B cell (primary cell): ENCODE measurements around the gene OVCH1. TPM values are rescaled to one million over a fixed set of nuclear protein-coding genes. Genes with fewer than 3 reads are reported as not detected.
"Not testable (repeated sequence)": the region's sequence is repeated elsewhere in the genome, so short reads cannot be mapped to it uniquely, and the experiment has no call there.

Experiments
- ATAC-seq: fragments of 200-7000 bp; cut with Tn5 transposase; one replicate; pipeline ENCODE4 v1.10.0; 2021; ENCODE audit warnings: low read depth, mild to moderate bottlenecking, moderate number of reproducible peaks, moderate library complexity
- CTCF ChIA-PET: fragments of 350-600 bp; sonication (Branson Sonifier 250); formaldehyde crosslinking; loops from one replicate; lab custom pipeline; 2021; ENCODE audit warnings: antibody characterized with exemption, inconsistent platforms; lab: Charles Lee
- POLR2A ChIA-PET: fragments of 350-600 bp; sonication (Branson Sonifier 250); formaldehyde crosslinking; loops from one replicate; lab custom pipeline; 2021; ENCODE audit warnings: antibody characterized with exemption; lab: Charles Lee
- DNase-seq: peaks from one replicate; pipeline ENCODE4 v3.0.0; 2013
- H2AFZ ChIP-seq: 2 replicates; pipeline ENCODE4 v1.6.1; 2012; ENCODE audit warnings: mild to moderate bottlenecking, low read depth, low read length; ENCODE audit not compliant: insufficient read depth, poor library complexity, severe bottlenecking
- H3K27ac ChIP-seq, 2 donors: 1 replicate in 1 of 2; 2 replicates in 1 of 2; pipeline ENCODE4 v1.5.1; 2012 to 2013; ENCODE audit warnings: low read length in 2 of 2, mild to moderate bottlenecking in 2 of 2, moderate library complexity in 1 of 2
- H3K27me3 ChIP-seq, 4 experiments: fragments of 200-600 bp in 1 of 4; sonication (generic) in 1 of 4; replicated peaks in 1 of 4; 1 replicate in 2 of 4; 2 replicates in 2 of 4; pipeline versions ENCODE4 v1.6.1 to v1.7.0; 2013 to 2016; ENCODE audit warnings: low read length in 3 of 4, mild to moderate bottlenecking in 2 of 4, mixed read lengths in 1 of 4, moderate library complexity in 1 of 4; ENCODE audit not compliant: insufficient read depth in 4 of 4, control insufficient read depth in 3 of 4; ENCODE audit errors: control extremely low read depth in 1 of 4
- H3K36me3 ChIP-seq, 2 experiments: replicated peaks in 1 of 2; 1 replicate in 1 of 2; 2 replicates in 1 of 2; pipeline versions ENCODE4 v1.6.1 to v1.7.1; 2013; ENCODE audit warnings: low read length in 1 of 2; ENCODE audit not compliant: insufficient read depth in 2 of 2, control insufficient read depth in 1 of 2; ENCODE audit errors: control extremely low read depth in 1 of 2, extremely low read depth in 1 of 2
- H3K4me1 ChIP-seq, 2 donors: fragments of 200-600 bp in 1 of 2; sonication (generic) in 1 of 2; 1 replicate in 1 of 2; 2 replicates in 1 of 2; pipeline versions ENCODE4 v1.5.1 to v1.6.1; 2013 to 2017; ENCODE audit warnings: low read length in 2 of 2; ENCODE audit not compliant: control insufficient read depth in 2 of 2, insufficient read depth in 2 of 2
- H3K4me2 ChIP-seq: replicated peaks from 2 replicates; pipeline ENCODE3; 2012; ENCODE audit warnings: mild to moderate bottlenecking, low read depth, low read length; ENCODE audit not compliant: poor library complexity, severe bottlenecking
- H3K4me3 ChIP-seq, 5 experiments: fragments of 200-600 bp in 1 of 5; sonication (generic) in 1 of 5; 1 replicate in 3 of 5; 2 replicates in 2 of 5; pipeline versions ENCODE4 v1.5.1 to v1.7.0; 2011 to 2016; ENCODE audit warnings: low read length in 4 of 5, mild to moderate bottlenecking in 4 of 5, low read depth in 2 of 5, control low read depth in 1 of 5, moderate library complexity in 1 of 5; ENCODE audit not compliant: insufficient read depth in 1 of 5; ENCODE audit errors: control extremely low read depth in 1 of 5, extremely low read depth in 1 of 5
- H3K79me2 ChIP-seq: fragments of 200-600 bp; sonication (generic); one replicate; pipeline ENCODE4 v1.6.0; 2016; ENCODE audit warnings: low read length; ENCODE audit not compliant: control insufficient read depth, insufficient read depth
- H3K9ac ChIP-seq: fragments of 200-600 bp; sonication (generic); 2 replicates; pipeline ENCODE4 v1.6.1; 2017; ENCODE audit warnings: mild to moderate bottlenecking, low read length, moderate library complexity
- H3K9me3 ChIP-seq, 3 donors: one replicate each; pipeline versions ENCODE4 v1.6.1 to v1.7.1; 2013; ENCODE audit warnings: low read length in 2 of 3; ENCODE audit not compliant: control insufficient read depth in 2 of 3, insufficient read depth in 1 of 3; ENCODE audit errors: control extremely low read depth in 1 of 3
- H4K20me1 ChIP-seq: 2 replicates; pipeline ENCODE4 v1.6.0; 2012; ENCODE audit warnings: mild to moderate bottlenecking, low read length; ENCODE audit not compliant: insufficient read depth, control insufficient read depth, poor library complexity, severe bottlenecking
- H3K27ac Mint-ChIP-seq: one replicate; pipeline ENCODE4 v1.8.0; 2021; ENCODE audit warnings: mixed read lengths
- H3K27me3 Mint-ChIP-seq: one replicate; pipeline ENCODE4 v1.8.0; 2021; ENCODE audit warnings: mixed read lengths
- H3K4me1 Mint-ChIP-seq: one replicate; pipeline ENCODE4 v1.8.0; 2021; ENCODE audit warnings: mixed read lengths
- H3K4me3 Mint-ChIP-seq: one replicate; pipeline ENCODE4 v1.8.0; 2021; ENCODE audit warnings: mixed read lengths
- H3K9me3 Mint-ChIP-seq: one replicate; pipeline ENCODE4 v1.8.0; 2022; ENCODE audit warnings: mixed read lengths; ENCODE audit not compliant: insufficient read depth
- EZH2 ChIP-seq: IDR thresholded peaks from 2 replicates; pipeline ENCODE4 v1.6.1; 2012; ENCODE audit warnings: borderline replicate concordance, low read depth, mild to moderate bottlenecking, moderate library complexity, low read length; ENCODE audit not compliant: insufficient read depth, poor library complexity, severe bottlenecking
- WGBS: methylation state at CpG from one replicate; pipeline ENCODE4 v1.1.5; 2013; ENCODE audit warnings: missing lambda C conversion rate; ENCODE audit not compliant: insufficient coverage; 5-methylcytosine and 5-hydroxymethylcytosine counted together
- intact Hi-C: fragments of 100-400 bp; cut with micrococcal nuclease; formaldehyde crosslinking; loops from one replicate; pipeline ENCODE4 v1.10.0; 2022
- polyA plus RNA-seq: library from polyadenylated mRNA; depleted of rRNA; stranded (reverse); fragments of >200 nt; gene quantifications from 2 replicates; pipeline ENCODE4 v1.2.3, GENCODE V29; 2012
- total RNA-seq, 2 donors: library from RNA; stranded (reverse); fragments of 120-200 nt in 1 of 2; gene quantifications; 1 replicate in 1 of 2; 2 replicates in 1 of 2; pipeline versions ENCODE4 v1.2.3 to v1.2.4, GENCODE V29; 2013 to 2022
- TF ChIP-seq, protein P1 (sequence below): fragments of 200-600 bp; IDR thresholded peaks from one replicate; pipeline ENCODE4 v1.8.0; 2022; ENCODE audit warnings: antibody characterized with exemption, mild to moderate bottlenecking

OVCH1 gene
- total and polyA plus RNA-seq, 2 donors (not counting 1 experiment from before 2014, with no cell fraction given): not detected

DNA sequence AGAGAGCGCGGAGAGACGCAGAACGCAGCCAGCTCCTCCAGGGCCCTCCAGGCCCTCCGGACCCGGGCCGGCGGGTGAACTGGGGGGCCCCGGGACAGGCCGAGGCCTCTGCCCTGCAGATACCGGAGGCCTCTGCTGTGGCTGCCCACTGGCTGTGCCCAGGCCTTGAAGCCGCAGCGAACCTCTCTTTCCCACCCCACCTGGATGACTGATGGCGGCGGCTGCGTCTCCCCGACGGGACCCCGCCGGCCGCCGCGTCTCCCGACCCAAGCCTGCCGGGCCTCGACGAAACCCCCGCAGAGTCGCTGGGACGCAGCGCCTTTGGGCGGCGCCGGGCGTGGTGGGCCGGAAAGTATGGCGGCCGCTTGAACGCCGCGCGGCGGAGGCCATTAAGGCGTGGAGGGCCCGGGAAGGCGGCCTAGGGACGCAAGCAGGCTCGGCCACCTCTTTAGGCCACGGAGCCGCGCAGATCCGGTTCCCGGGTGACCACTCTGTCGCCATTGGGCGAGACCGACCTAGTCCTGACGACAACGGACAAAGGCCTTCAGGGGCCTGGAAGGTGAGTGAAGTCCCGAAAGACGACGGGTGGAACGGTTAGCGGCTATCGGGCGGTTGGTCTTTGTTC is 108.1 kb downstream of the OVCH1 start:
- H3K9me3 ChIP-seq: no peaks in the 10 kb centered on the region
- no peaks in the 10 kb centered on the region for H3K4me1 ChIP-seq
- H4K20me1 ChIP-seq: no peaks in the 10 kb centered on the region
- no peak overlapping the region for H3K4me2 ChIP-seq
- TF ChIP-seq, protein P1, sequence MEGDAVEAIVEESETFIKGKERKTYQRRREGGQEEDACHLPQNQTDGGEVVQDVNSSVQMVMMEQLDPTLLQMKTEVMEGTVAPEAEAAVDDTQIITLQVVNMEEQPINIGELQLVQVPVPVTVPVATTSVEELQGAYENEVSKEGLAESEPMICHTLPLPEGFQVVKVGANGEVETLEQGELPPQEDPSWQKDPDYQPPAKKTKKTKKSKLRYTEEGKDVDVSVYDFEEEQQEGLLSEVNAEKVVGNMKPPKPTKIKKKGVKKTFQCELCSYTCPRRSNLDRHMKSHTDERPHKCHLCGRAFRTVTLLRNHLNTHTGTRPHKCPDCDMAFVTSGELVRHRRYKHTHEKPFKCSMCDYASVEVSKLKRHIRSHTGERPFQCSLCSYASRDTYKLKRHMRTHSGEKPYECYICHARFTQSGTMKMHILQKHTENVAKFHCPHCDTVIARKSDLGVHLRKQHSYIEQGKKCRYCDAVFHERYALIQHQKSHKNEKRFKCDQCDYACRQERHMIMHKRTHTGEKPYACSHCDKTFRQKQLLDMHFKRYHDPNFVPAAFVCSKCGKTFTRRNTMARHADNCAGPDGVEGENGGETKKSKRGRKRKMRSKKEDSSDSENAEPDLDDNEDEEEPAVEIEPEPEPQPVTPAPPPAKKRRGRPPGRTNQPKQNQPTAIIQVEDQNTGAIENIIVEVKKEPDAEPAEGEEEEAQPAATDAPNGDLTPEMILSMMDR: no peak
- no peak for TF ChIP-seq EZH2
- DNase-seq (peak; percentile 10), ATAC-seq (peak; percentile 24)
- H3K4me3 Mint-ChIP-seq: no peak overlapping the region
- H3K36me3 ChIP-seq: no peaks in the 10 kb centered on the region
- peak overlapping the region in 1 of 2 donors; percentile 69 for H3K27ac ChIP-seq
- no peaks in the 10 kb centered on the region for H3K79me2 ChIP-seq
- POLR2A ChIA-PET: no interaction called here
- no peak overlapping the region for H2AFZ ChIP-seq
- H3K27me3 ChIP-seq: no peaks in the 10 kb centered on the region
- CTCF ChIA-PET: no interaction called here
- WGBS: 94% methylated on average over 59 of the region's 65 CpGs
- H3K9me3 Mint-ChIP-seq: no peaks in the 10 kb centered on the region
- no peak overlapping the region for H3K27ac Mint-ChIP-seq
- intact Hi-C loops: no loop called here
- peak overlapping the region in 1 of 5 experiments; percentile 27 for H3K4me3 ChIP-seq
- H3K27me3 Mint-ChIP-seq: peaks cover 13% of the 10 kb centered on the region
- no peaks in the 10 kb centered on the region for H3K4me1 Mint-ChIP-seq
- no peak overlapping the region for H3K9ac ChIP-seq

DNA sequence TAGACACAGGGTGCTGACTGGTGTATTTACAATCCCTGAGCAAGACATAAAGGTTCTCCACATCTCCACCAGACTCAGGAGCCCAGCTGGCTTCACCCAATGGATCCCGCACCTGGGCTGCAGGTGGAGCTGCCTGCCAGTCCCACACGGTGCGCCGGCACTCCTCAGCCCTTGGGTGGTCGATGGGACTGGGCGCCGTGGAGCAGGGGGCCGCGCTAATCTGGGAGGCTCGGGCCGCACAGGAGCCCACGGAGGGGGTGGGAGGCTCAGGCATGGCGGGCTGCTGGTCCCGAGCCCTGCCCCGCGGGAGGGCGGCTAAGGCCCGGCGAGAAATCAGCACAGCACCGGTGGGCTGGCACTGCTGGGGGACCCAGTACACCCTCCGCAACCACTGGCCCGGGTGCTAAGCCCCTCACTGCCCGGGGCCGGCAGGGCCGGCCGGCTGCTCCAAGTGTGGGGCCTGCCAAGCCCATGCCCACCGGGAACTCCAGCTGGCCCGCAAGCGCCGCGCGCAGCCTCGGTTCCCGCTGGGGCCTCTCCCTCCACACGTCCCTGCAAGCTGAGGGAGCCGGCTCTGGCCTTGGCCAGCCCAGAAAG is 111.3 kb downstream of the OVCH1 start:
- DNase-seq, H3K9me3 Mint-ChIP-seq, H3K27me3 ChIP-seq, CTCF ChIA-PET, H3K4me1 ChIP-seq, H3K4me1 Mint-ChIP-seq, H3K4me2 ChIP-seq, H3K36me3 ChIP-seq, H4K20me1 ChIP-seq, H3K27me3 Mint-ChIP-seq, H3K9me3 ChIP-seq, H3K27ac Mint-ChIP-seq, H2AFZ ChIP-seq, ATAC-seq, H3K4me3 ChIP-seq, H3K27ac ChIP-seq, intact Hi-C loops, POLR2A ChIA-PET, H3K4me3 Mint-ChIP-seq, H3K9ac ChIP-seq: not testable (repeated sequence)
- H3K79me2 ChIP-seq: peaks cover 10% of the 10 kb centered on the region
- 98% methylated on average over 27 of the region's 36 CpGs for WGBS

DNA sequence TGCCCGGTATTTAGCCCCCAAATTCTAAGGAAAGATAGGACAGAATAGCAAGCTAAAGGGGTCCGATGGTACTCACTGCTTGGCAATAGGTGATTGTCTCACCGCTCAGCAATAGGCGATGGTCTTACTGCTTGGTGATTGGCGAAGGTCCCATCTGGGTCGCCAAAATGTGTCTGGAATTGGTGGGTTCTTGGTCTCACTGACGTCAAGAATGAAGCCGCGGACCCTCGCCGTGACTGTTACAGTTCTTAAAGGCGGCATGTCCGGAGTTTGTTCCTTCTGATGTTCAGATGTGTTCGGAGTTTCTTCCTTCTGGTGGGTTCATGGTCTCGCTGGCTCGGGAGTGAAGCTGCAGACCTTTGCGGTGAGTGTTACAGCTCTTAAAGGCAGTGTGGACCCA is 112.3 kb downstream of the OVCH1 start:
- CTCF ChIA-PET, ATAC-seq, H2AFZ ChIP-seq, H3K4me3 Mint-ChIP-seq, POLR2A ChIA-PET, H3K27ac Mint-ChIP-seq, DNase-seq, H3K27me3 Mint-ChIP-seq, H3K4me2 ChIP-seq, H3K9me3 ChIP-seq, H3K9me3 Mint-ChIP-seq, H3K27me3 ChIP-seq, H3K27ac ChIP-seq, intact Hi-C loops, H4K20me1 ChIP-seq, H3K36me3 ChIP-seq, H3K4me3 ChIP-seq, H3K9ac ChIP-seq, H3K4me1 ChIP-seq: not testable (repeated sequence)
- peaks cover 16% of the 10 kb centered on the region for H3K4me1 Mint-ChIP-seq
- H3K79me2 ChIP-seq: peaks cover 17% of the 10 kb centered on the region
- 98% methylated on average over 9 of the region's 17 CpGs for WGBS
